Glomerular visceral epithelial cell (primary cell): ENCODE data around the gene OCRL.

Experiments used
- DNase-seq: peaks from one replicate; pipeline ENCODE4 v3.0.0-alpha.2; 2016; ENCODE audit errors: extremely low spot score

Gene OCRL

GRCh38 chrX:129585691-129586090 lies 45.6 kb downstream of the OCRL start:
- no peak for DNase-seq

GRCh38 chrX:129586446-129586845 lies 46.4 kb downstream of the OCRL start:
- no peak for DNase-seq

GRCh38 chrX:129590596-129590995 lies 50.5 kb downstream of the OCRL start:
- no peak for DNase-seq

GRCh38 chrX:129593137-129593536 lies 53.1 kb downstream of the OCRL start:
- DNase-seq, result no peak

- no peak for DNase-seq
Measured at GRCh38 chrX:129594781-129595180, 54.7 kb downstream of the OCRL start.

GRCh38 chrX:129596077-129596476 lies 56.0 kb downstream of the OCRL start:
- no peak for DNase-seq

- DNase-seq, result no peak
Measured at GRCh38 chrX:129597905-129598304, 57.8 kb downstream of the OCRL start.

GRCh38 chrX:129599499-129599898 lies 59.4 kb downstream of the OCRL start:
- no peak for DNase-seq

- no peak for DNase-seq
Measured at GRCh38 chrX:129599996-129600395, 59.9 kb downstream of the OCRL start.

GRCh38 chrX:129600981-129601424 lies 60.9 kb downstream of the OCRL start:
- peak; percentile 16 for DNase-seq

GRCh38 chrX:129606918-129607317 lies 66.9 kb downstream of the OCRL start:
- DNase-seq, result peak; percentile 48

GRCh38 chrX:129608496-129608895 lies 68.4 kb downstream of the OCRL start:
- no peak for DNase-seq

- no peak for DNase-seq
Measured at GRCh38 chrX:129609395-129609794, 69.3 kb downstream of the OCRL start.

GRCh38 chrX:129612396-129612795 lies 72.3 kb downstream of the OCRL start:
- DNase-seq, result no peak

- no peak for DNase-seq
Measured at GRCh38 chrX:129613596-129613995, 73.5 kb downstream of the OCRL start.

GRCh38 chrX:129614481-129615255 lies 74.6 kb downstream of the OCRL start:
- DNase-seq, result no peak

GRCh38 chrX:129617420-129617819 lies 77.4 kb downstream of the OCRL start:
- no peak for DNase-seq

- DNase-seq, result no peak
Measured at GRCh38 chrX:129618997-129619396, 78.9 kb downstream of the OCRL start.

GRCh38 chrX:129622757-129623301 lies 82.8 kb downstream of the OCRL start:
- no peak for DNase-seq

- no peak for DNase-seq
Measured at GRCh38 chrX:129626026-129626425, 86.0 kb downstream of the OCRL start.

GRCh38 chrX:129629837-129630236 lies 89.8 kb downstream of the OCRL start:
- DNase-seq, result no peak

- no peak for DNase-seq
Measured at GRCh38 chrX:129631849-129632248, 91.8 kb downstream of the OCRL start.

- peak; percentile 11 for DNase-seq
Measured at GRCh38 chrX:129632443-129632842, 92.4 kb downstream of the OCRL start.

GRCh38 chrX:129634541-129634940 lies 94.5 kb downstream of the OCRL start:
- no peak for DNase-seq
